Measurements from ENCODE around the gene MED9.
"Not testable (repeated sequence)": the region's sequence is repeated elsewhere in the genome, so short reads cannot be mapped to it uniquely, and the experiment has no call there.

Gene MED9

DNA sequence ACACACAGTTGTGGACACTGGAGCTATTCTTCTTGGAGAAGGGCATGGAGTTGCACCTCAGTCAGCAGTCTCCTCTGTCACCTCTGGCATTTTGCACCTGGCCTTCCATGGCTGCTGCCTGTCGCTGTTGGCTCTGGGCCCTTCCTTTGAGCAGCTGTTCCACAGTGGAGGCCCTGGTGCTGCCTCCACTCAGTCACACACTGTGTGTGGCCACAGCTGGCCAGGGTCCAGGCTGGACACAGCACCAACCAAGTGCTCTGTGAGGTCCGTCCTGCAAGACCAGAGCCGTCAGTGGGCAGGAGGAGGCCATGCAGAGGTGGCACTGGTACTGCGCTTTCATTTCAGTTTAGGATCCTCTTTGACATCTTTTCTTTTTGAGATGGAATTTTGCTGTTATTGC, 21.6 kb upstream of the MED9 start:
- no peak for DNase-seq

DNA sequence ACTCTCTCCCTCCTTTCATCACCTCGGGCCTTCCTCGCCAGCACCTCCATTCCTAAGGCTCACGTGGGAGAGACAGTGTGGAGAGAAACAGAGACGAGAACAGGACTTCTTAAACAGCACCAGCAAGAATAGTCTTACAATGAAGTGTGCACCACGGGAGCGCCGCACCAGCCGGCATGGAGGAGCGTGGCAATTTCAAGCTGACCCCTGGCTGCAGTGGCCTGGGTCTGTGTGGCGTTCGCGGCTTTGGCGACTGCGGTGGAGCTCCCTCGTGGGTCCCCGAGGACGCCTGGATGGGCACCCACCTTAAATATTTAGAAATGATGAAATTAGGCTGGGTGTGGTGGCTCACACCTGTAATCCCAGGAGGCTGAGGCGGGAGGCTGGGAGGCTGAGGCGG, 20.5 kb upstream of the MED9 start:
- DNase-seq, result no peak

DNA sequence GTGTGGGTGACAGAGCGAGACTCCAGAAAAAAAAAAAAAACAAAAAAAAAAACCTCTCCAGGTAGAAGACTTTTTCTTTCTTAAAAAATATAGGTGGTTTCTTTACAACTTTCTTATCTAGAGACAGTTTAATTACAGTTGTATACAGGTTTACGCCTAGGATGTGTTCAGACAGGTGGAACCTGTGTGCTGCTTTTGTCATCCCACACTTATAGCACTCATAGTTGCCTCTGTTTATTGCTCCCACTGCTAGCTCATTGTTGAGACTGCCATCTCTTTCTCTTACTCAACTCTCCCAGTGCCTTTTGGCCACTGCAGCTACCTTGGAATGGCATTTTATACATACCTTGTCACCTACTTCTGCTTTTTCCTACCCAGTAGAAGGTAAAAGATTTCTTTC, 19.1 kb upstream of the MED9 start:
- DNase-seq, result no peak

DNA sequence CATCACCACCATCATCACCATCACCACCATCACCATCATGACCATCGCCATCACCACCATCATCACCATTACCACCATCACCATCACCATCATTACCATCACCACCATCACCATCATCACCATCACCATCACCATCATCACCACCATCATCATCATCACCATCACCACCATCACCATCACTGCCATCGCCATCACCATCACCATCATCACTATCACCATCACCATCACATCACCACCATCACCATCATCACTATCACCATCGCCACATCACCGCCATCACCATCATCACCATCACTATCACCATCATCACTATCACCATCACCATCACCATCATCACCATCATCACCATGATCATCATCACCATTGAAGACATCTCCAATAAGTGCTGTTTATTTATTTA, 16.8 kb upstream of the MED9 start:
- no peak for DNase-seq

DNA sequence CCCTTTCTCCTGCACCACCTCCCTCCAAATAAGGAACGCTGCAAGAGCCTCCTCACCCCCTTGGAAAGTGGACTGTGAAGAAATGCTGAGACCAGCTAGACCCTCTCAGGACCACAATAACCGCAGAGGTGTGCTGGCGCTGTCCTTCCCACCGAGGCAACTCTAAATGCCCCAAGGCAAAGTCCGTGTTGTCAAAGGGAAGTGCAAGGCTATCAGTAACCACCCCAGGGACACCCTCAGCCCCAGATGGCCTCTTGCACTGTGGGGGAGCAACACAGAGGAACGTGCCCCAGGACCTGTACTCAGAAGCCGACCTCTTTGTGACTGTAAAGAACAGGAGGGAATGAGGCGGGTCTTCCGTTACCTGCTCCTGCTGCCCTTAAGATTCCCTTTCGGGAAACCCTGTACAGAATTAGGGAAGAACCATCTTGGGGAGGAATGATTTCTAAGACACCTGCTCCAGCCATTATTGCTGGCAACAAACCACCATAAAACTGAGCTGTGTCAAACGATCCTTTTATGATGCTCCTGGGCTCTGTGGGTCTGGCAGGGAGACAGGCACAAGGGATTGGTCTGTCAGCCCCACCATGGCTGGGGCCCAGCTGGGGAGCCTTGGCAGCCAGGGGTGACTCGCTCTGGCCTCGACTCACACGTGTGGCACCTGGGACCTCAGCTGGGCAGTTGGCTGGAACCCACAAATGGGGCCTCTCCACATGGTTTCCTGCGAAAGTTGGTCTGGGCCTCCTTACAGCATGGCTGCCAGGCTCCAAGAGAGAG, 14.6 kb upstream of the MED9 start:
- no peak for DNase-seq

DNA sequence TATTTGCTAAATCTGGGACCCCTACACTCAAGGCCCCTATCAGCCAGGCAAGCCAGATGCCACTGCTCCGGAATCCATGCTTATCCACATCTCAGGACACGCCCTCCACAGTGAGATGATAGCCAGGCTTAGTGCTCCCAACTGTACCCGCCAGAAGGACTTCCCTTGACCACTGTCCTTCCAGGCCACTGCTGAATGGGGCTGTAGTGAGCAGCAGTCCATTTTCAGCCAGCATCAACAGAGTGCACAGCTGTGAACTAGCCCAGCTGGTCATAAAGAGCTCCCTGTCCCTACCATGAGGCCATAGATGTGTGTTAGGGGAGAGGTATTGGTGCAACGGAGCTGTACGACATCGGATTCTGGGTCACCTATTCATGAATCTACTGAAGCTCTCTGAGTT, 13.0 kb upstream of the MED9 start:
- DNase-seq, result no peak

DNA sequence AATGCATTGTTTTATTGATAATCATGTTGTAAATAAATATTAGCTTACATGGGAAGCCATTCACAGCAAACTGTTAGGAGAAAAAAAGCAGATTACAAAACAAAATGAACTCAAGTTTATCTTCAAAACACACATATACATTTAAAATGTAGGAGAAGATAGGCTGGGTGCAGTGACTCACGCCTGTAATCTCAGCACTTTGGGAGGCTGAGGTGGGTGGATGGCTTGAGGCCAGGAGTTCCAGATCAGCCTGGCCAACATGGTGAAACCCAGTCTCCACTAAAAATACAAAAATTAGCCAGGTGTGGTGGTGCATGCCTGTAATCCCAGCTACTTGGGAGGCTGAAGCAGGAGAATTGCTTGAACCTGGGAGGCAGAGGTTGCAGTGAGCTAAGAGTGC, 10.9 kb upstream of the MED9 start:
- DNase-seq, result not testable (repeated sequence)

DNA sequence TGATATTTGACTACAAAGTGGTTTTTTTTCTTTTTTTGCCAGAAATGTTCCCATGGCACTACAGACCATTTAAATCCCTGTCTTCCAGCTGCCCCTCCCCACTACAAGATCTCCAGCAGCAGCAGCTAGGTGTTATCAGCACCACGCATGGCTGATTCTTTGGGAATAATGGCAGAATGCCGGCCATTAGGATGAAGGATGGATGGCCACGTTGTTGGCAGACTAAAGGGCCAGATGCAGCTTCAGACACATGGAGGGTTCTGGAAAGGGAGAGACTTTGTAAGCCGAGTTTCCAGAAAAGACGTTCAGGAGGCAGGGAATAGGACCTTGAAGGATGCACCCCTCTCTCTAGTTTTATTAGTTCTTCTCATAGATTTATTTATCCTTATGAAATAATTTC, 10.3 kb upstream of the MED9 start:
- no peak for DNase-seq

DNA sequence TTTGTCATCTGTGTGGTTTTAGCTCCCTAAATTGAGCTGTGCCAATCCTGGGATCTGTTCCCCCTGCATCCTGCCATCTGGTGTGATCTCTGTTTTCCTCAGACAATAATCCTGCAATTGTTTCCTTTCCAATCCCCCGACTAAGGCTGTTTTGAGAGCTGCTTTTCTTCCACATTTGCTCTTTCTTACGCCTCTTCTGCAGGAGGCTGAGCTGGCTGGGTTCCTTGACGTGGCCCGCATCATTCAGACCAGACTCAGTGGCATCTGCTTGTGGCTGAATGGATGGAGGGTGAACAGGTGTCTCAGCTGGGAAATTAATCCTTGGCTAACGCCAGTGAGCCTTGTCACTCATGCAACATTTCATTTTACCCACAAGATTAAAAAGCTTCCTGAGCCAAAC, 9.8 kb upstream of the MED9 start:
- DNase-seq, result no peak

DNA sequence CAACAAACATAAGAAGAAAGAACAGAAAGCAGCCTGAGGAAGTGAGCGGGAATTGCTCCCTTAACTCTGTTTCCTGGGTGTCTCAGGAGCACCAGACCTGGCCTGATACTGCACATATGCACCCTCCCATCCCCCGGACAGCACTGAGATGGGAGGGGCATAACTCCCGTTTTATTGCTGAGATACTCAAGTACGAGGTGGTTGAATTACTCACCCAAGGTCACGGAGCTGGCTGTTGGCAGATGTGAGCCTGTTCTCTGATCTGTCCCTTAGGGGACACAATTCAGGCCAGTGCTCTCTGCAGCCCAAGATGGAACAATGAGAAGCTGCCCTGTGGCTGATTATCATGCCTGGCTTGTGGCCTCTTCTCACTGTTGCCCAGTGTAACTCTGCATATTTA, 9.1 kb upstream of the MED9 start:
- DNase-seq, result no peak

DNA sequence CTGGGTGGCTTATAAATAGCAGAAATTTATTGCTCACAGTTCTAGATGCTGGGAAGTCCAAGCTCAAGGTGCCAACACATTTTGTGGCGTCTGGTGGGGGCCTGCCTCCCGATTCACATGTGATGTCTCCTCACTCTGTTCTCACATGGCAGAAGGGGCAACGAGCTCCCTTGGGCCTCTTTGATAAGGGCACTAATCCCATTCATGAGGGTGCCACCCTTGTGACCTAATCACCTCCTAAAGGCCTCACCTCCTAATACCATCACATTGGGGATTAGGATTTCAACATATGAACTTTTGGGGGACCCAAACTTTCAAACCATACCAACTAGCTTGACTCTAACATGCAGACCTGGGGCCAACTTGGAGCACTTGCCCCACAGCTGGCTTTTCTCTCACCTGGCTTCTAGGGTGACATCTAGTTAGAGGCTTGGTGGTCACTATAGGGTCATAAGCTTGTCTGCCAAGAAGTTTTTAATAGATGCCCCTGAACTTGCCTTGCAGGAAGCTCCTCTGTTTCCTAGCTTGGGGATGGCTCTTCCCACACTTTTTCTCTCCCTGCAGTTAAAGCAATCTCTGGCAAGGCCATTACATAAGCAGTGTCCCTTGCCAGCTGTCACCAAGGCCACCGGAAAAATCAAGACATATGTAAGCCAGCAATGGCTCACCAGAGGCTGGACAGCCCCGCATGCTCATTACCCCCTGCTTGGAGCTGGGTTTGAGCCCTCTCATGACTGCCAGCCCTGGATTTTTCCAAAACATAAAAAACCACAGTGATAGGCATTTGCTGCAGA, 8.4 kb upstream of the MED9 start:
- no peak for DNase-seq

DNA sequence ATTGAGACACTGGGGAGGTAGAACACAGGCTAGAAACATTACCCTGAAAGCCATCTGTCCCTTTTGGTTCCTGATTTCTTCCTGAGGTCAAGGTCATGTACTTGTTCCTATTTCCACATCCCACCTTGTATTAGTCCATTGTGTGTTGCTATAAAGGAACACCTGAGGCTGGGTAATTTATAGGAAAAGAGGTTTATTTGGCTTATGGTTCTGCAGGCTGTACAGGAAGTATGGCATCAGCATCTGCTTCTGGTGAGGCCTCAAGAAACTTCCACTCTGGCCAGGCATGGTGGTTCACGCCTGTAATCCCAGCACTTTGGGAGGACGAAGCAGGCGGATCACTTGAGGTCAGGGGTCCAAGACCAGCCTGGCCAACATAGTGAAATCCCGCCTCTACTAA, 7.4 kb upstream of the MED9 start:
- DNase-seq, result no peak

DNA sequence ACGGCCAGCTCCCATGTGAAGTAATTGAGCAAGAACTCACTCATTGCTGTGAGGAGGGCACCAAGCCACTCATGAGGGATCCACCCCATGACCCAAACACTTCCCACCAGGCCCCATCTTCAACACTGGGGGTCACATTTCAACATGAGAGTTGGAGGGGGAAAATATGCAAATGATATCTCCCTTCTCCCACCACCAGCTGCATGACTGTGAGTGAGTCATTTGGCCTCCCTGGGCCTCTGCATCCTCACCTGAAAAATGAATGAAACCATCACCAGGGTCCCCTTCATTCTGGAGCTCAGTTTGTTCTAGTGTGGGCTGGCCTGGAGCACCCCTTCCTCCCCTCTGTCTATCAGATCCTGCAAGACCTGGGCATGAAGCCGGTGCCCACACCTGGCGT, 6.8 kb upstream of the MED9 start:
- DNase-seq, result no peak

DNA sequence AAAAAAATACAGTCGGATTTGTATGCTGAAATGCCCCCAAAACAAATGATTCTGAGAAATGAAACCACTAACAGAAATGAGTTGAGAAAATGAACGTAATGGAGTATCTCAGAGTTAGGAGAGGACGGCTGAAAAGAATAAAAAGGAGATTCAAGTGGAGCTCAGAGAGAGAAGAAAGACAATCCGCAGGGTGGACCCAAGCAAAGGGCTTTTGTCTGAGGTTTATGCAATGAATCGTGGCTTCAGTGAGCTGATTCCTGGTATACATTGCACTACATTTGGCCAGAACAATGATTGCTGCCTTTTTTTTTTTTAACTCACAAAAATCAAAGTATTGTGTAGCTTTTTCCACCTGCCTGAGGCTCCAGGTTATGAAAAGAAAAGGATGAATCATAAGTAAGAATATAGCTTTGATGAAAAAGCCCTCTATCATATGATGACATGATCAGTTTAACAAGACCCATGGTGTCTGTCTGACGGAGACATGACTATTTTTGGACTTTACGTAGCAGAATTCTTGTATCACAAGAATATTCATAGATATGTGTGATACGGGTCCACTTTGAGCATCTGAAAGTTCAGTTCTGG, 4.4 kb upstream of the MED9 start:
- no peak for DNase-seq

DNA sequence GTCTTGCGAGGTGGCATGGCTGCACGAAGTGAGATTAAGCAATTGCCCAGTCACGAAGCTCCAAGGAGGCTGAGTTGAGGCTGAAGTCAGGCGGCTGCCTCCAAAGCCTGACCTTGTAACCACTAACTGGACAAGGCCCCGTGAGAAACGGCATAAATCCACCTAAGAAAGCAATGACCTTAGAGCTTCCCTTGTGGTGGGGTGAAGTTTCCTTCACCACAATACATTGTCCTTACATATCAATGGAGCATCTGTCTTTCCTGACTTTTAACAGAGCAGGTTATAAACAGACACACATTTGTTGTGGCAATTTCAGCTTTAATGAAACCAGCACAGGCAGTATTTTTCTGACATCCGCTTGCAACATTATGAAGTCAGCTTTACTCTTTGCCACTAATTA, 2.5 kb upstream of the MED9 start:
- no peak for DNase-seq

DNA sequence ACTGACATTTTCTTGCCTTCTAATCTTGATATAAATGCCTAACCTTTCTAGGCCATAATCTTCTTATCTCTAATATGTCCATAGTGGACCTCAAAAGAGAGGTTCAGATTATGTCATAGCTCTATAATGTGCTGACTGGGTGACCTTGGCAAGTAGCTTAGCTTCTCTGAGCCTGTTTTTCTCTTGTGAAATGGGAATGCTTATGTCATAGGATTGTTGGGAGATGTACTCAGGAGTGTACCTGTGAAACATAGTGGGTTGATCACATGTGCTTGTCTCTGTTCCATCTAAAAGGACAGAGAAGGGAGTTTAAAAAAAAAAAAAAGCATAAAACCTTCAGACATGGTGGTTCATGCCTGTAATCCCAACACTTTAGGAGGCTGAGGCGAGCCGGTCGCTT, 2.4 kb downstream of the MED9 start:
- DNase-seq, result no peak

DNA sequence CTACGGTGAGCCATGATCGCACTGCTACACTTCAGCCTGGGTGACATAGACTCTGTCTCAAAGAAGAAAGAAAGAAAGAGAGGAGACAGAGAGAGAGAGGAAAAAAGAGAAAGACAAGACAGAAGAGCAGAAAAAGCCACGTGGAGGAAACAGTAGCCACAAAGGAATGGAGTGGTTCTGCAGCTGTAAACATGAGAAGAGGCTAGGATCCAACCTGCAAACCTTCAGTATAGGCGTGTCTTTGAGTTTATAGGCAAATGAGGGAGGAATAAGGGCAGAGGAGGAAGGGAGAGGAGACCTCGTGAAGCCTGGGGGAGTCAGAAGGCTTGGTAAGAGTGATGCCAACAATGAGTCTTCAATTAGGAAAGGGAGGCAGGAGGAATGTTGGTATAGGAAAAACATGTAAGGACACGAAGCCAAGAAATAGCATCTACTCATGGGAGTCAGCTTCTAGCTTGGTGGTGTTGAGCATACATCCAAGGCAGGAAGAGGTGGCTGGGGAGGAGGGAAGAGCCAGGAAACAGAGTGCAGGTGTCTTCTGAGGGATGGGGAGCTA, 3.9 kb downstream of the MED9 start:
- DNase-seq, result no peak

DNA sequence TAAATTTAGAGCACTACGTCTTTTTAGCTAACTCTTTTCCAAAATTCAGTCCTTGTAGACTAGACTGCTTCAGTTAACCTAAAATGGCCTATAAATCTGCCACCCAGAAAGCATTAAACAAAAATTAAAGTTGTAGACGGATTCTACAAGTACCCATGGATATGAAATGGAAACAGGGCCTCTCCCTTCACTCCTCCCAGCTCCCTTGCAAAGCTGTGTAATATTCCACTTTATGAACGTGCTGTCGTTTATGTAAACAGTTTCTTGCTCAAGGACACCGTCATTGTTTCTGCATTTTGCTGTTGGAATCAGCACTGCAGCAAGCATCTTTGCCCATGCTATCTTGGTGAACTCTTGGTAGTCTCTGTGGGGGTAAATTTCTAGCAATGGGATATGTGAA, 5.1 kb downstream of the MED9 start:
- no peak for DNase-seq

DNA sequence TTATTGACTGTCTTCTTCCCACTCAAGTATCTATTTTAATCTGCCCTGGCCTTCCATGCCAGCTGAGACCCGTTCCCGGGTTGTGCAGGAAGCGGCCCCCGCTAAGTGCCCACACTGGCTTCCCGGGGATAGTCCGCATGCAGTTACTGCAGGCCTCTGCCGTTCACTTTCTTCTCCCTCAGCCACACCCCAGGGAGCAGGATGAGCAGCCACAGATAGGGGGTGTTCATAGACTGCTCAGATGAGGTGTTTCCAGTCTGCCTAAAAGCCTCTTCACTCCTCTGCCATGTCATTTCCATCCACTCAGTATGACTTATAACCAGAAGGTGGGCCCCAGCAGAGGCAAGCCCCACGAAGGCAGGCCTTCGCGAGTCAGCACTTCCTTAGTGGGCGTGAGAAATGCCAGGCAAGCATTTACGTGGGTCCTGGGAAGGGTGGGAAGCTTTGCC, 7.7 kb downstream of the MED9 start:
- DNase-seq, result no peak

DNA sequence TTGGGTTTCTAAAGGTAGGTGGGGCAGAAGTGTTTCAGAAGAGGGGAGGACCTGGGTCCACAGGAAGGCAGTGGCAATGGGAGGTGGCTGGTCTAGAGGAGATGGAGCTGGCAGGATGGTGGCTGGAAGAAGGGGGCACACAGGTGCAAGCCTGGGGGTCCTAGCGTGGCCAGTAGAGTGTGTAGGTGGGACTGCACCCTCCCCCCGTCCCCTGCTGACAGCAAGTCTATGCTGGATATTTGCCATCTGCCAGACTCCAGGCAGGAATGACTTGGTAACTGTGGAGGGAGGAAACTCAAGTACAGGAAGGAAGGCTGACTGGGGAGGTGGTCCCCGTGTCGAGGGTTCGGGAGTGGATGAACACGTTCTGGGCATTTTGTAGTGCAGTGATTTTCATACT, 8.6 kb downstream of the MED9 start:
- DNase-seq, result no peak

DNA sequence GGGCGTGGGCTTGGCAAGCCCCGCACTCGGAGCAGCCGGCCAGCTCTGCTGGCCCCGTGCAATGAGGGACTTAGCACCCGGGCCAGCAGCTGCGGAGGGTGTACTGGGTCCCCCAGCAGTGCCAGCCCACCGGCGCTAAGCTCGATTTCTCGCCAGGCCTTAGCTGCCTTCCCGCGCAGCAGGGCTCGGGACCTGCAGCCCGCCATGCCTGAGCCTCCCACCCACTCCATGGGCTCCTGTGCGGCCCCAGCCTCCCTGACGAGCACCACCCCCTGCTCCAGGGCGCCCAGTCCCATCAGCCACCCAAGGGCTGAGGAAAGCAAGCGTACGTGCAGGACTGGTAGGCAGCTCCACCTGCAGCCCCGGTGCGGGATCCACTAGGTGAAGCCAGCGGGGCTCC, 9.6 kb downstream of the MED9 start:
- not testable (repeated sequence) for DNase-seq

DNA sequence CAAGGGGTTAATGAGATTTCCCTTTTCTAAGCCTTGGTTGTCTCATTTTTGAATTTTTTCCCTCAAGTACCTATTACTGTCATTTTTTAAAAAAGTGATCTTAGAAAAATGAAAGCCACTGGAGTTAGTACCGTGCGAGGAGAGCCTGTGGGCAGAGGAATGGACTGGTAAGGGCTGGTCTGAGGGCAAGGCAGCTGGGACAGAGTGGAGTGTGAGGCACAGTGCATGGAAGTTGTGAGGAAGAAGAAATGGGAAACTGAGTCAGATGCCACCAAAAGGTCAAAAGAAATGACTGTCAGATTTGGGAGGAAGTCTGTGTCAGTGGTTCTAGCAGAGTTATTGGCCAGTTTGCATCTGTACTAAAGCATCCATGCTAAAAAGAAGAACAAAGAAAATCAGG, 11.2 kb downstream of the MED9 start:
- DNase-seq, result no peak

DNA sequence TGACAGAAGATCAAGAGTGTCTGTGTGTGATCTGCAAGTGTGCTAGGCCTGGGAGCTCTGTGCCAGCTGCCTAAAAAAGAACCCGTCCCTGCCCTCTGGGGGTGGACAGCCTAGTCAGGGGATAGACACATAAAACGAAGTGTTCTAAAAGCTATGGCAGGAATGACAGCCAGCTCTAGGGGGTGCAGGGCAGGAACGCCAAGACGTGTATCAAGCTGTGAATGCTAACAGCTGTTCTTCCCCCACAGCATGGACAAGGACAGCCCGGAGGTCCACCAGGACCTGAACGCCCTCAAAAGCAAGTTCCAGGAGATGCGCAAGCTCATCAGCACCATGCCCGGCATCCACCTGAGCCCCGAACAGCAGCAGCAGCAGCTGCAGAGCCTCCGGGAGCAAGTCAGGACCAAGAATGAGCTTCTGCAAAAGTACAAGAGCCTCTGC, 14.3 kb downstream of the MED9 start:
- DNase-seq, result no peak

DNA sequence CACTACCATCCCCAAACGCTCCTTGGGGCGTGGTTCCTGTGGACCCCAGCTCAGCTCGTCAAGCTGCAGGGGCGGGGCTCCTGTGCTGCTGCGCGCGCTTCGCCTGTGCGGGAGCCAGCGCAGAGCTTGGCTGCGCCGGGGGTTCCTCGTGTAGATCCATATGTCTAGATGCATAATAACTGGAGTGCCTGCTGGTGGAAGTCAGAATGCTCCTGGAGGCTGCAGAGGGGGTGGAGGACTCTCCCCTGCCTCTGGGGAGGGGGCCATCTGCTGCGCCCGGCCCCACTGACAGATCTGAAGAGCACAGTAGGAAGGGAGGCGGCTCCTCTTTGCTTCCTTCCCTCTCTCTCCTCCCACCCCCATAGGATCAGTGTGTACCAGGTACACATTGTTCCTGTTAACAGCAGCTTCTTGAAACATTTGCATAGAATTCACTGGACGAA, 14.8 kb downstream of the MED9 start:
- no peak for DNase-seq

Data from effector CD8-positive, alpha-beta T cell (primary cell).